Measurements from ENCODE around the gene PAX8.

PAX8 gene

DNA sequence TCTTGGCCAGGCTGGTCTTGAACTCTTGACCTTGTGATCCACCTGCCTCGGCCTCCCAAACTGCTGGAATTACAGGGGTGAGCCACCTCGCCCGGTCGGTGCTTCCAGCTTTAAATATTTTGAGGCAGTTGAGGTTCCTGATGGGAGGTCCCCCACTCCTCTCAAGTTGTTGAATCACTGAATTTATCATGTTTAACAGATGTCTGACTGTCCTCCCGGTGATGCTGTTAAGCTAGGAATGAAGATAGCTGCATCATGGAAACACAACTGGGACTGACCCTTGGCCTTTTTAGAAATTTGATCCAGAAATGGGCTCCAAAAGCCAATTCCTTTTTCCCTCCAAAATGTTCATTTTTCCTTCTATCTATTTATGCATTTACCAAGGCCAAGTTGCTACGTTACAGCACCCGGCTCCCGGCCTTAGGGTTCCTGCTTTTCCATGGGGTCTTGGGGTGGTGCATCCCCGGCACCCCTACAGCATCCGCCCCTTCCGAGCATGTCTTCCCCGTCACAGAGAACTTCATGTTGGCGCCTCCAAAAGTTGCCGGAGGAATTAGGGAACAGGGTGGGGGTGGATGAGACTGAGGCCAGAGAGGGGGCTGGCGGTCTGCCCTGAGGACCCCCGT, 43.9 kb downstream of the PAX8 start:
- POLR2A ChIA-PET (ENCODE audit: low non-redundant PET), result no interaction called here

DNA sequence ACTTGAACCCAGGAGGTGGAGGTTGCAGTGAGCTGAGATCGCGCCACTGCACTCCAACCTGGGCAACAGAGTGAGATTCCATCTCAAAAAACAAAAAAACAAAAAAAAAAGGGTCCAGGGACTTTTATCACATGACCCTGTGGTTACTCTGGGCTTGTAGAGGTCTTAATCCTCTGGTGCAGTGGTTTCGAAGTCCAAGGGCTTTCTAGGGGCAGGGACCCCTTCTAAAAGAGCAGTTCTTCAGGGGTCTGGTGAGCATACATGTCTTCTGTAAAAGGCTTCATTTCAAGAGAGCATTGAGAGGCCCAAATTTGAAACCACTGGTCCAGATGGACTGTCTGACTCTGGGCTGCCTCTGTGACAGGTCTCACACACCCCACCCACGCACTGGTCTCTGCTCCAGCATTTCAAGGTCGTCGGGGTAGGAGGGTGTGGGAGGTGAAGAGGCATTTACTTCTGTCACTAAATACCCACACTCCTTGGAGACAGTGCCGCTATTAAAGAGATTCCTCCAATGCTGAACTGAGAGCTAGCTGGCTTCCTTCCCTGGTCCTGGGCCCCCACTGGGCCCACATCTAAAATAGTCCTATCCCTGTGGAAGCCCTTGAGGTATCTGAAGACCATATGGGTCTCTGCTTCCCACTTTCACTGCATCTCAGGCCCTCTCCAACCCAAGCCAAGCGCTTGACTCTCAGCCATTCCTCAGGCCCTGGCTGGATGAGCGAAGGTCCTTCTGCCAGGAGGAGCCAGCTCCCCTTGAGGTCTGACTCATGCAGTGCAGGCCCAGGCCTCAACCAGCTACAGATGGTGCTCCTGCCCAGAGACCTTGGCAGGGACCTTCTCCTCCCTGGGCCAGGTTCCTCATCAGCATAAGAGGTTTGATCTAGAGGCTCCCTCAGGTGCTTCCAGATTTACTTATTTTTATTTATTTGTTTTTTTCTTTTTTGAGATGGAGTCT, 44.8 kb downstream of the PAX8 start:
- POLR2A ChIA-PET (ENCODE audit: low non-redundant PET), result no interaction called here
- CTCF ChIA-PET, result interaction anchor here (0.6 kb wide), 1 partner anchor 176 kb away, joined by 3 read pairs; no protein-coding TSS in a partner anchor
- DNase-seq (ENCODE audit: low spot score), result no peak
- peak overlapping the region; percentile 48 for H3K27ac ChIP-seq
- no peak for TF ChIP-seq CTCF (conservative IDR thresholded peaks at IDR 0.05; ENCODE audit: low read depth)

More for the DNA sequence above, 43.9 kb downstream of the PAX8 start:
- CTCF ChIA-PET, result no interaction called here
- TF ChIP-seq CTCF (conservative IDR thresholded peaks at IDR 0.05; ENCODE audit: low read depth), result no peak
- peak overlapping the region; percentile 48 for H3K27ac ChIP-seq
- no peak for DNase-seq (ENCODE audit: low spot score)

DNA sequence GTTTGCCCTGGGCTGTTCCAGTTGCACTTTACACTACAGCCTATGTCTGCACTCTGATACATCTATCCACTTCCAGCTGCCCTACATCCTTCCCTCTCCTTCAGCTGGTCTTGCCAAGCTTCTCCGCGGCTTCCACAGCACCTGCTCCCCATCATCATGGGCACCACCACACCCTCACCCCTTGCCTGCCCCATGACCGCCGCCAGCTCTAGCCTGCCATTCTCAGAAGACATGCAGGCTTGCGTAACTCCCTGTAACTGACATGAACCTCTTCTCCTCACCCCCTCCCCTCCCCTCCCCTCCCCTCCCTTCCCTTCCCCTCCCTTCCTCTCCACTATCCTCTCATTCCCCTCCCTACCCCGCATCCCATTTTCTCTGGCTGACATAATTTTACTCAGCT, 46.0 kb downstream of the PAX8 start:
- ChIA-PET POLR2A (ENCODE audit: low non-redundant PET) (no interaction called here), CTCF (interaction anchor here (0.5 to 1.5 kb wide), 2 partner anchors 34 to 151 kb away, joined by 3 to 5 read pairs; no protein-coding TSS in a partner anchor)
- H3K27ac ChIP-seq, result 0 out of 2 replicates have a peak overlapping the region, but pooled peaks have one; percentile 4
- no peak for DNase-seq (ENCODE audit: low spot score)
- TF ChIP-seq CTCF (conservative IDR thresholded peaks at IDR 0.05; ENCODE audit: low read depth), result no peak

GRCh38 chr2:113232123-113232522, 46.6 kb downstream of the PAX8 start:
- POLR2A ChIA-PET (ENCODE audit: low non-redundant PET), result no interaction called here
- CTCF ChIA-PET, result interaction anchor here (1.2 to 1.5 kb wide), 2 partner anchors 8 to 33 kb away, joined by 5 read pairs; no protein-coding TSS in a partner anchor
- no peak for DNase-seq (ENCODE audit: low spot score)
- peak overlapping the region; percentile 4; the same call in 1 of the 2 replicates for H3K27ac ChIP-seq
- no peak for TF ChIP-seq CTCF (conservative IDR thresholded peaks at IDR 0.05; ENCODE audit: low read depth)

- DNase-seq (ENCODE audit: low spot score), result no peak
- ChIA-PET CTCF (interaction anchor here (1.0 to 1.5 kb wide), 4 partner anchors 9 to 32 kb away, joined by 3 to 5 read pairs (median 4); no protein-coding TSS in a partner anchor), POLR2A (ENCODE audit: low non-redundant PET) (no interaction called here)
- no peak overlapping the region for H3K27ac ChIP-seq
- no peak for TF ChIP-seq CTCF (conservative IDR thresholded peaks at IDR 0.05; ENCODE audit: low read depth)
Observed at GRCh38 chr2:113231064-113231463, 47.7 kb downstream of the PAX8 start.

DNA sequence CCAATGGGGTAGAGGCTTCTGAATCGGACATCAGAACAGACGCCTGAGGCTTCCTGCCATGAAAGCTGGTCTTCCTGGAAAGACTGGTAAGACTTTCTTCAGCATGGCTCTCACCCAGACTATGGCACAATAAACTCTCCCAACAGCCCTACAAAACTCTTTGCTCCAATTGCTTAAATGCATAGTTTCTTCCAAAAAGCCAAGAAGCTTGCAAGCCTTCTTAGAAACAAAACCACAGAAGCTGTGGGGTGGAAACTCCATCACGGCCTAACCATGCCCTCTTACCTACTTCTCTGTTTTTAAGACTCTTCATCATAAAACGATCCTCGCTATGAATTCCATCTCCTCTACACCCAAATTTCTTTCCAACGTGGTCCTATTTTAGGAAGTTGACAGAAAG, 48.2 kb downstream of the PAX8 start:
- ChIA-PET POLR2A (ENCODE audit: low non-redundant PET) (no interaction called here), CTCF (interaction anchor here (1.0 kb wide), 2 partner anchors 9 to 18 kb away, joined by 3 read pairs; no protein-coding TSS in a partner anchor)
- TF ChIP-seq CTCF (conservative IDR thresholded peaks at IDR 0.05; ENCODE audit: low read depth), result no peak
- no peak for DNase-seq (ENCODE audit: low spot score)
- H3K27ac ChIP-seq, result no peak overlapping the region
